ENCODE results near the gene OOSP1.

Gene OOSP1

DNA sequence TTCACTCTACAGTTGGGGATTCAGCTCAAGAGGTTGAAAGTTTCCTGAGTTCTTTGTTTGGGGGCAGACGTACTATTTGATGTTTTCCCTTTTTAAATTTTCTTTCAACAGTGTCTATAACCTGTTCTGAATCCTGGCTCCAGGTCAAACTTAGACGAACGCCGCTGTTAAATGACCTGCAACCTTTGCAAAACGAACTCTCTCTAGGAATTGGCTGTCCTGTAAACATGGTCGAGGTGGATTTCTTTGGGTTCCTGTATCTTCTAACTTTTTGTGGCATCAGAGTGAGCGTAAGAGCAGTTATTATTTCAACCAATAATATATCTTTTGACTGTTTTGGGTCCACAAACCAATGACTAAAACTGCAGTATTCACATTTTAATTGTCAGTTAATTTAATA is 27.2 kb downstream of the OOSP1 start:
- TF ChIP-seq POLR2AphosphoS5 (IDR thresholded peaks at IDR 0.05; ENCODE audit: low read depth): no peak
- TF ChIP-seq GABPA (IDR thresholded peaks at IDR 0.05; ENCODE audit: low read depth): no peak
- TF ChIP-seq SPI1 (IDR thresholded peaks at IDR 0.05; ENCODE audit: borderline replicate concordance, low read depth): no peak
- TF ChIP-seq, protein P1, sequence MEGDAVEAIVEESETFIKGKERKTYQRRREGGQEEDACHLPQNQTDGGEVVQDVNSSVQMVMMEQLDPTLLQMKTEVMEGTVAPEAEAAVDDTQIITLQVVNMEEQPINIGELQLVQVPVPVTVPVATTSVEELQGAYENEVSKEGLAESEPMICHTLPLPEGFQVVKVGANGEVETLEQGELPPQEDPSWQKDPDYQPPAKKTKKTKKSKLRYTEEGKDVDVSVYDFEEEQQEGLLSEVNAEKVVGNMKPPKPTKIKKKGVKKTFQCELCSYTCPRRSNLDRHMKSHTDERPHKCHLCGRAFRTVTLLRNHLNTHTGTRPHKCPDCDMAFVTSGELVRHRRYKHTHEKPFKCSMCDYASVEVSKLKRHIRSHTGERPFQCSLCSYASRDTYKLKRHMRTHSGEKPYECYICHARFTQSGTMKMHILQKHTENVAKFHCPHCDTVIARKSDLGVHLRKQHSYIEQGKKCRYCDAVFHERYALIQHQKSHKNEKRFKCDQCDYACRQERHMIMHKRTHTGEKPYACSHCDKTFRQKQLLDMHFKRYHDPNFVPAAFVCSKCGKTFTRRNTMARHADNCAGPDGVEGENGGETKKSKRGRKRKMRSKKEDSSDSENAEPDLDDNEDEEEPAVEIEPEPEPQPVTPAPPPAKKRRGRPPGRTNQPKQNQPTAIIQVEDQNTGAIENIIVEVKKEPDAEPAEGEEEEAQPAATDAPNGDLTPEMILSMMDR (IDR thresholded peaks at IDR 0.05; ENCODE audit: insufficient read depth, low read length): no peak
- TF ChIP-seq, protein P2, sequence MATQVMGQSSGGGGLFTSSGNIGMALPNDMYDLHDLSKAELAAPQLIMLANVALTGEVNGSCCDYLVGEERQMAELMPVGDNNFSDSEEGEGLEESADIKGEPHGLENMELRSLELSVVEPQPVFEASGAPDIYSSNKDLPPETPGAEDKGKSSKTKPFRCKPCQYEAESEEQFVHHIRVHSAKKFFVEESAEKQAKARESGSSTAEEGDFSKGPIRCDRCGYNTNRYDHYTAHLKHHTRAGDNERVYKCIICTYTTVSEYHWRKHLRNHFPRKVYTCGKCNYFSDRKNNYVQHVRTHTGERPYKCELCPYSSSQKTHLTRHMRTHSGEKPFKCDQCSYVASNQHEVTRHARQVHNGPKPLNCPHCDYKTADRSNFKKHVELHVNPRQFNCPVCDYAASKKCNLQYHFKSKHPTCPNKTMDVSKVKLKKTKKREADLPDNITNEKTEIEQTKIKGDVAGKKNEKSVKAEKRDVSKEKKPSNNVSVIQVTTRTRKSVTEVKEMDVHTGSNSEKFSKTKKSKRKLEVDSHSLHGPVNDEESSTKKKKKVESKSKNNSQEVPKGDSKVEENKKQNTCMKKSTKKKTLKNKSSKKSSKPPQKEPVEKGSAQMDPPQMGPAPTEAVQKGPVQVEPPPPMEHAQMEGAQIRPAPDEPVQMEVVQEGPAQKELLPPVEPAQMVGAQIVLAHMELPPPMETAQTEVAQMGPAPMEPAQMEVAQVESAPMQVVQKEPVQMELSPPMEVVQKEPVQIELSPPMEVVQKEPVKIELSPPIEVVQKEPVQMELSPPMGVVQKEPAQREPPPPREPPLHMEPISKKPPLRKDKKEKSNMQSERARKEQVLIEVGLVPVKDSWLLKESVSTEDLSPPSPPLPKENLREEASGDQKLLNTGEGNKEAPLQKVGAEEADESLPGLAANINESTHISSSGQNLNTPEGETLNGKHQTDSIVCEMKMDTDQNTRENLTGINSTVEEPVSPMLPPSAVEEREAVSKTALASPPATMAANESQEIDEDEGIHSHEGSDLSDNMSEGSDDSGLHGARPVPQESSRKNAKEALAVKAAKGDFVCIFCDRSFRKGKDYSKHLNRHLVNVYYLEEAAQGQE (IDR thresholded peaks at IDR 0.05; ENCODE audit: insufficient replicate concordance, low read depth): no peak

DNA sequence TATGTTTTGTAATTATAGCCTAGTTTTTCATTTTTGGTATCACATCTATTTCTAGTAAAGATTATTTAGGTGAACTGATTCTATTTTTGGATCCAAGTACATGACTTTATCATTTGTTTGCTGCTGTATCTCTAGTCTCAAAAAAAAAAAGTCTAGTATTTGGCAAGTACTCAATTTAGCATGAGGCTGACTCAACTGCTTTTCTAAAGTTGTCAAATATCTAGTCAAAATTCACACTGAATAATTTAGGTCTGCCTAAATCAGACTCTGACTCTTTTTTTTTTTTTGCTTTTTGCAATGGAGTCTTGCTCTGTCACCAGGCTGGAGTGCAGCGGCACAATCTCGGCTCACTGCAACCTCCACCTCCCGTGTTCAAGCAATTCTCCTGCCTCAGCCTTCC is 28.0 kb downstream of the OOSP1 start:
- TF ChIP-seq SPI1 (IDR thresholded peaks at IDR 0.05; ENCODE audit: borderline replicate concordance, low read depth) (no peak), POLR2AphosphoS5 (IDR thresholded peaks at IDR 0.05; ENCODE audit: low read depth) (no peak), GABPA (IDR thresholded peaks at IDR 0.05; ENCODE audit: low read depth) (no peak)
- TF ChIP-seq, protein P1 (IDR thresholded peaks at IDR 0.05; ENCODE audit: insufficient read depth, low read length): no peak
- TF ChIP-seq, protein P2 (IDR thresholded peaks at IDR 0.05; ENCODE audit: insufficient replicate concordance, low read depth): no peak
- no peak overlapping the region for H3K4me3 ChIP-seq (replicated peaks; ENCODE audit: insufficient read depth, low read length)
- DNase-seq (ENCODE audit: low read depth in 1 of 2, low spot score in 1 of 2): no peak

More for the DNA sequence above, 27.2 kb downstream of the OOSP1 start:
- no peaks in the 10 kb centered on the region for H3K27me3 ChIP-seq (ENCODE audit: insufficient read depth, poor library complexity, severe bottlenecking)
- no peak overlapping the region for H3K4me3 ChIP-seq (replicated peaks; ENCODE audit: insufficient read depth, low read length)
- no peak overlapping the region for H3K27ac ChIP-seq (replicated peaks)
- DNase-seq (ENCODE audit: low read depth in 1 of 2, low spot score in 1 of 2): no peak

DNA sequence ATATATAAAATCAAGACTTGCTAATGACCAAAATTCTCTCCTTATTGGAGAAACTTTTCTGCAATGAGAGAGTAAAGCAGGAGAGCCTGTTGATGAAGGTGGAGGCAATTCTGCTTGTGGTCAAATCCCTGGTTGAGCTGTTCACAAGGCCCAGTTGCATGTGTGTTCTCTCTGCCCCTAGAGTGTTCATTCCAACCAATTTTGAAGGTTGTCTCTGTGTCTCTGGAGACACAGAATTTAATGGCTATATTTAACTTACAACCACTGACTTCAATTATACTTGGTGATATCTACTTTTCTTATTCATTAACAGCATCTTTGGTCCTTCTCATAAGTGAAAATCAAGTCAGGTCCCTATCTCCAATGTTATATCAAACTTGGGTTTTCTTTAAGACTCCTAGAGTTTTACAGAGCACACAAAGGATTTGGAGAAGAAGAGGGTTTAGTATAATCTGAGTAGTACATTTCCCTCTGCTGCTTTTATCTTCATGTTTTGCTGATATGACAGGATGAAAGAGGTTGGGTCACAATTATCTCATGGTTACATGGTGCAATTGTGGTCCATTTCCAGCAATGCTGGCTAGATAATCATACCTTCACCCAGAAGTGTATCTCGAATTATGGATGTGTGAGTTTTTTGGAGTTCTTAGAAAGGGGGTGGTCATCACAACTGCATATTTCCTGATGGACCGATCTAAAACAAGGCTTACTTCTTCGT is 29.6 kb downstream of the OOSP1 start:
- Histone ChIP-seq H3K27me3 (ENCODE audit: insufficient read depth, poor library complexity, severe bottlenecking) (no peaks in the 10 kb centered on the region), H3K4me3 (replicated peaks; ENCODE audit: insufficient read depth, low read length) (no peak overlapping the region), H3K27ac (replicated peaks) (no peak overlapping the region)
- no peak for TF ChIP-seq GABPA (IDR thresholded peaks at IDR 0.05; ENCODE audit: low read depth)
- no peak for TF ChIP-seq SPI1 (IDR thresholded peaks at IDR 0.05; ENCODE audit: borderline replicate concordance, low read depth)
- no peak for DNase-seq (ENCODE audit: low read depth in 1 of 2, low spot score in 1 of 2)

More for the DNA sequence above, 28.0 kb downstream of the OOSP1 start:
- no peak overlapping the region for H3K27ac ChIP-seq (replicated peaks)
- no peaks in the 10 kb centered on the region for H3K27me3 ChIP-seq (ENCODE audit: insufficient read depth, poor library complexity, severe bottlenecking)

DNA sequence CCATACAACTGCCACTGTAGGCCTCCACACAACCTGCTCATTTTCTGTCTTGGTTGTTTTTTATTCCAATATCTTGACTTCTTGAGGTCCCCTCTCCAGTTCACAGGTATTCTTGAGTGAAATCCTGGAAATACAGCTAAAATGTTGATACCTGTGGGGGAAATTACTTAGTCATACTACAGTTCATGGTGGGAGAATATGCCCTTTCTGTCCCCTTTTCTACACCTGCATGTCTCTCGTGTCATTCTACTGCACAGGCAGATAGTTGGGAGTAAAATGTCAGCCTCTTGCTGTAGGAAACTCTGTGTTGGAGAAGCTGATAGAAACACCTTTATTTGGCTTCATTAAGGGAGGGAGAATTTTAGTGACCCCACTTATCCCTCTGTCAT is 30.2 kb downstream of the OOSP1 start:
- H3K27ac ChIP-seq (replicated peaks): no peak overlapping the region
- no peaks in the 10 kb centered on the region for H3K27me3 ChIP-seq (ENCODE audit: insufficient read depth, poor library complexity, severe bottlenecking)
- no peak for DNase-seq (ENCODE audit: low read depth in 1 of 2, low spot score in 1 of 2)
- TF ChIP-seq, protein P1 (IDR thresholded peaks at IDR 0.05; ENCODE audit: insufficient read depth, low read length): no peak
- TF ChIP-seq POLR2AphosphoS5 (IDR thresholded peaks at IDR 0.05; ENCODE audit: low read depth) (no peak), SPI1 (IDR thresholded peaks at IDR 0.05; ENCODE audit: borderline replicate concordance, low read depth) (no peak), GABPA (IDR thresholded peaks at IDR 0.05; ENCODE audit: low read depth) (no peak)
- TF ChIP-seq, protein P2 (IDR thresholded peaks at IDR 0.05; ENCODE audit: insufficient replicate concordance, low read depth): no peak
- H3K4me3 ChIP-seq (replicated peaks; ENCODE audit: insufficient read depth, low read length): no peak overlapping the region
